ENCODE data around the gene HDAC8. TPM values are rescaled to one million over a fixed set of nuclear protein-coding genes. Genes with fewer than 3 reads are reported as not detected.

HDAC8 gene
- total and polyA plus RNA-seq, 2 donors (not counting 1 experiment from before 2014, with no cell fraction given) = 13.3 to 41.9 TPM

DNA sequence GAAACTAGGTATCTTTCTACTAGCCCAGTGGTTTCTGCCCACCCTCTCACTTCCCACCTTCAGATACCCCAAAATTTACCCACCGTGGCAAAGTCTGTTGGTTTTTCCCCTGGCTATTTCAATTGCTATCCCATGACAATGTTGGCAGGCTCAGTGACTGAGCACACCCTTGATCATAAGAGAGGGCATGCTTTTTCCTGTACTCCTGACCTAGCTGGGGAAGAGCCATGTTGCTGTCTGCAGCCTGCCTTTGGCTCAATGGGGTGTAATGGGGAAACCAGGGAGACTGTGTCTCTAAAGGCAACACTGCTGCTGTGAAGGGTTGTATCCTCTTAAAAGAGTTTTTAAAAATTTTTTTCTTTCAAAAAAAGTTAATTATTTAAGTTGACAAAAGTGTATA is 176.5 kb downstream of the HDAC8 start:
- ATAC-seq (ENCODE audit: low read depth) (no peak), DNase-seq (no peak)
- H3K9me3 ChIP-seq (ENCODE audit: control extremely low read depth in 1 of 3, control insufficient read depth in 2 of 3, insufficient read depth in 1 of 3, low read length in 2 of 3) = no peaks in the 10 kb centered on the region
- H3K27me3 Mint-ChIP-seq = no peaks in the 10 kb centered on the region
- H2AFZ ChIP-seq (ENCODE audit: insufficient read depth, low read depth, low read length, poor library complexity, severe bottlenecking) = no peak overlapping the region
- no peak overlapping the region for H3K27ac ChIP-seq (ENCODE audit: low read length in 2 of 2)
- no CpG with 5 or more reads among the region's 1 CpG for WGBS (ENCODE audit: insufficient coverage)
- ChIA-PET POLR2A (no interaction called here), CTCF (no interaction called here)
- H3K4me2 ChIP-seq (replicated peaks; ENCODE audit: low read depth, low read length, poor library complexity, severe bottlenecking) = no peak overlapping the region
- H3K4me3 ChIP-seq (ENCODE audit: control extremely low read depth in 1 of 5, extremely low read depth in 1 of 5, insufficient read depth in 1 of 5, low read depth in 2 of 5, low read length in 4 of 5) = no peak overlapping the region
- no peaks in the 10 kb centered on the region for H3K4me1 Mint-ChIP-seq
- no peaks in the 10 kb centered on the region for H3K79me2 ChIP-seq (ENCODE audit: control insufficient read depth, insufficient read depth, low read length)
- H3K4me3 Mint-ChIP-seq = no peak overlapping the region
- H4K20me1 ChIP-seq (ENCODE audit: control insufficient read depth, insufficient read depth, low read length, poor library complexity, severe bottlenecking) = no peaks in the 10 kb centered on the region
- no peaks in the 10 kb centered on the region for H3K9me3 Mint-ChIP-seq (ENCODE audit: insufficient read depth)
- no peaks in the 10 kb centered on the region for H3K36me3 ChIP-seq (replicated peaks in 1 of 2; ENCODE audit: control extremely low read depth in 1 of 2, control insufficient read depth in 1 of 2, extremely low read depth in 1 of 2, insufficient read depth in 2 of 2, low read length in 1 of 2)
- H3K27me3 ChIP-seq (replicated peaks in 1 of 4; ENCODE audit: control extremely low read depth in 1 of 4, control insufficient read depth in 3 of 4, insufficient read depth in 4 of 4, low read length in 3 of 4) = no peaks in the 10 kb centered on the region
- intact Hi-C loops (cut with micrococcal nuclease) = no loop called here
- TF ChIP-seq EZH2 (IDR thresholded peaks at IDR 0.05; ENCODE audit: borderline replicate concordance, insufficient read depth, low read depth, low read length, poor library complexity, severe bottlenecking) = no peak
- TF ChIP-seq, protein P1, sequence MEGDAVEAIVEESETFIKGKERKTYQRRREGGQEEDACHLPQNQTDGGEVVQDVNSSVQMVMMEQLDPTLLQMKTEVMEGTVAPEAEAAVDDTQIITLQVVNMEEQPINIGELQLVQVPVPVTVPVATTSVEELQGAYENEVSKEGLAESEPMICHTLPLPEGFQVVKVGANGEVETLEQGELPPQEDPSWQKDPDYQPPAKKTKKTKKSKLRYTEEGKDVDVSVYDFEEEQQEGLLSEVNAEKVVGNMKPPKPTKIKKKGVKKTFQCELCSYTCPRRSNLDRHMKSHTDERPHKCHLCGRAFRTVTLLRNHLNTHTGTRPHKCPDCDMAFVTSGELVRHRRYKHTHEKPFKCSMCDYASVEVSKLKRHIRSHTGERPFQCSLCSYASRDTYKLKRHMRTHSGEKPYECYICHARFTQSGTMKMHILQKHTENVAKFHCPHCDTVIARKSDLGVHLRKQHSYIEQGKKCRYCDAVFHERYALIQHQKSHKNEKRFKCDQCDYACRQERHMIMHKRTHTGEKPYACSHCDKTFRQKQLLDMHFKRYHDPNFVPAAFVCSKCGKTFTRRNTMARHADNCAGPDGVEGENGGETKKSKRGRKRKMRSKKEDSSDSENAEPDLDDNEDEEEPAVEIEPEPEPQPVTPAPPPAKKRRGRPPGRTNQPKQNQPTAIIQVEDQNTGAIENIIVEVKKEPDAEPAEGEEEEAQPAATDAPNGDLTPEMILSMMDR (IDR thresholded peaks at IDR 0.05) = no peak
- H3K9ac ChIP-seq (ENCODE audit: low read length) = no peak overlapping the region
- H3K4me1 ChIP-seq (ENCODE audit: control insufficient read depth in 2 of 2, insufficient read depth in 2 of 2, low read length in 2 of 2) = no peaks in the 10 kb centered on the region
- H3K27ac Mint-ChIP-seq = no peak overlapping the region

DNA sequence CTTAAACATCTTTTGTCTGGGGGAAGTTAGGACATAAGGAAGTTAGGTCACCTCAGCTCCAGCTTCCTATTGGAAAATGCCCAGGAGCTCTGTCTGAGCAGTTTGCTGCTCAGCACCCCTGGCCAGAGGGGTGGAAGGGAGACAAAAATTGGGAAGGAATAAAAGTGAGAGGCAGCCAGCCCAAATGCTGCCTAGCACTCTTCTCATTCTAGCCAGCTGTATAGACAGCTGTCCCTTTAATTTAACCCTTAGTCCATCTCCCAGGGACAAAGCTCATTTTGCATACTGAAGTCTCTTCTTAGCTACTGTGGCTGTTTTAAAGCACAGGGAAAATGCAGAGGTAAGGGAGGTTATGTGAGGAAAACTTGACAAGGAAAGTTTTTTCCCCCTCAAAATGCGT is 177.4 kb downstream of the HDAC8 start:
- Histone ChIP-seq H3K27me3 (replicated peaks in 1 of 4; ENCODE audit: control extremely low read depth in 1 of 4, control insufficient read depth in 3 of 4, insufficient read depth in 4 of 4, low read length in 3 of 4) (no peaks in the 10 kb centered on the region), H3K4me2 (replicated peaks; ENCODE audit: low read depth, low read length, poor library complexity, severe bottlenecking) (no peak overlapping the region), H3K4me1 (ENCODE audit: control insufficient read depth in 2 of 2, insufficient read depth in 2 of 2, low read length in 2 of 2) (no peaks in the 10 kb centered on the region), H3K9ac (ENCODE audit: low read length) (no peak overlapping the region), H4K20me1 (ENCODE audit: control insufficient read depth, insufficient read depth, low read length, poor library complexity, severe bottlenecking) (no peaks in the 10 kb centered on the region), H2AFZ (ENCODE audit: insufficient read depth, low read depth, low read length, poor library complexity, severe bottlenecking) (no peak overlapping the region), H3K36me3 (replicated peaks in 1 of 2; ENCODE audit: control extremely low read depth in 1 of 2, control insufficient read depth in 1 of 2, extremely low read depth in 1 of 2, insufficient read depth in 2 of 2, low read length in 1 of 2) (no peaks in the 10 kb centered on the region), H3K9me3 (ENCODE audit: control extremely low read depth in 1 of 3, control insufficient read depth in 2 of 3, insufficient read depth in 1 of 3, low read length in 2 of 3) (no peaks in the 10 kb centered on the region), H3K27ac (ENCODE audit: low read length in 2 of 2) (no peak overlapping the region), H3K79me2 (ENCODE audit: control insufficient read depth, insufficient read depth, low read length) (no peaks in the 10 kb centered on the region), H3K4me3 (ENCODE audit: control extremely low read depth in 1 of 5, extremely low read depth in 1 of 5, insufficient read depth in 1 of 5, low read depth in 2 of 5, low read length in 4 of 5) (no peak overlapping the region)
- H3K27ac Mint-ChIP-seq = no peak overlapping the region
- CTCF ChIA-PET = no interaction called here
- no CpG with 5 or more reads among the region's 1 CpG for WGBS (ENCODE audit: insufficient coverage)
- DNase-seq (no peak), ATAC-seq (ENCODE audit: low read depth) (no peak)
- H3K4me1 Mint-ChIP-seq = no peaks in the 10 kb centered on the region
- POLR2A ChIA-PET = no interaction called here
- no peak overlapping the region for H3K4me3 Mint-ChIP-seq
- no peak for TF ChIP-seq EZH2 (IDR thresholded peaks at IDR 0.05; ENCODE audit: borderline replicate concordance, insufficient read depth, low read depth, low read length, poor library complexity, severe bottlenecking)
- TF ChIP-seq, protein P1 (IDR thresholded peaks at IDR 0.05) = no peak
- H3K9me3 Mint-ChIP-seq (ENCODE audit: insufficient read depth) = no peaks in the 10 kb centered on the region
- intact Hi-C loops (cut with micrococcal nuclease) = no loop called here
- no peaks in the 10 kb centered on the region for H3K27me3 Mint-ChIP-seq

Data from B cell (primary cell).